ENCODE data around the gene ZSWIM5.
"Not testable (repeated sequence)": the region's sequence is repeated elsewhere in the genome, so short reads cannot be mapped to it uniquely, and the experiment has no call there.

GRCh38 chr1:45115198-45115597 is 91.2 kb downstream of the ZSWIM5 start:
- TF ChIP-seq CTCF, POLR2A (IDR thresholded peaks at IDR 0.05): not testable (repeated sequence)

Data from breast epithelium (tissue), 3 donors.